AG10803 (cell line): ENCODE measurements around the gene CDK17.

Source experiments
- DNase-seq: peaks from one replicate; pipeline ENCODE4 v3.0.0; 2010; ENCODE audit warnings: low read depth
- H3K4me3 ChIP-seq: 2 replicates; pipeline ENCODE4 v1.5.1; 2011; ENCODE audit warnings: mild to moderate bottlenecking, low read length, control low read depth
- CTCF ChIP-seq: conservative IDR thresholded peaks from 2 replicates; pipeline ENCODE4 v1.5.1; 2011; ENCODE audit warnings: mild to moderate bottlenecking, low read length, control low read depth, inconsistent platforms

The CDK17 gene

DNA sequence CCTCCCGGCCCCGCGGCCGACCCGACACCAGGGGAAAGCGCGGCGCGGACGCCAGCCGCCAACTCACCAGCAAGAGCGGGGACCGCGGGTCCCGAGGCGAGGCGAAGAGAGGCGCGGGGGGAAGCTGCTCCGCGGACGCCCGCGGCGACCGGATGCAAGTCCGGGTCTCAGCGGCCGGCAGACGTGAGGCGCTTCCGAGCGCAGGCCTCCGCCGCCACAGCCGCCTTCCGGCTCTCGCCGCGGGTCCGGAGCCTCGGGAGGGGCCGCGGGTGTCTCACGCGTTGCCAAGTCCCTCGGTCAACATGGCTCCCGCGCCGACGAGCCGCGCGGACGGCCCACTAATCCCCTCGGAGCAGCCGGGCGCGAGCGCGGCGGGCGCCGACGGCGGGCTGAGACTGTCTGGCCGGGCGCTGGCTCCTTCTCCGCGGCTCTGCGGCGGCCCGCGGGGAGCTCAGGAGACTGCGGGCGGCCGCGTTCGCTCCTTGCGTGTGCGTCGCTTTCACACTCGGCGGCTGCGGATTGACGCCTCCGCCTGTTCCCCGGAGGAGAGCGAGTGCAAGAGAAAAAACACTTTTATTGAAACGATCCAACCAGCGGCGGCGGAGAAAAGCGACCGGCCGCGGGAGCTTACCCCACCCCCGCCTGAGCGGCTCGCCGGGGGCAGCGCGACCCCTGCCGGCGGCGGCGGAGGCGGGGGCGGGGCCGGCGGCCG is at the start of gene CDK17:
Gene CDK17, minus strand, starts transcription at position 521 of the 712 bp plus-strand sequence. CDS start 65,603 bp downstream, outside the sequence.
- DNase-seq, result peak; percentile 85

DNA sequence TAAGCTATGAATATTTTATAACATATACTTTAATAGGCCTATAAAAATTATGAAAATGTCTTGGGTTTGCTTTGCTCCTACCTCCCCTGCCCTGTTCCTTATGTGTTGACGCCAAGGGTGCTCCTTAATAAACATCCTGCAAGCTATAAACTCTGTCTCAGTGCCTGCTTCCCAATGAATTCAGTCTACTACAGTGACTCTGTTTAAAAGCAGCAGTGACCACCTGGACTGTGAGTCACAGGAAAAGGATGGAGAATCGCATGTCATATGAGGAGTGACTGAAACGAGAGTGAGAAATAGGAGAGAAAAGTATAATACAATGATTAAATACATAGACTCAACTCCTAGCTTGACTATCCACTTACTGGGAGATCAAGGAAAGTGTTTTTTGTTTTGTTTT is 48.1 kb upstream of the CDK17 start:
- no peak for DNase-seq
- no peak overlapping the region for H3K4me3 ChIP-seq
- TF ChIP-seq CTCF, result no peak

More for the DNA sequence above, at the start of gene CDK17:
- TF ChIP-seq CTCF, result no peak; the same call in 1 of the 2 replicates
- peak within 1 kb of the TSS; percentile 94 for H3K4me3 ChIP-seq

- no peak overlapping the region for H3K4me3 ChIP-seq
- DNase-seq, result no peak
- TF ChIP-seq CTCF, result no peak
These were observed 47.0 kb upstream of the CDK17 start for GRCh38 chr12:96447256-96447655.

GRCh38 chr12:96445691-96446583 is 45.7 kb upstream of the CDK17 start:
- peak; percentile 71 for DNase-seq
- H3K4me3 ChIP-seq, result no peak overlapping the region

GRCh38 chr12:96444399-96444798 is 44.2 kb upstream of the CDK17 start:
- no peak for DNase-seq
- no peak overlapping the region for H3K4me3 ChIP-seq
- TF ChIP-seq CTCF, result no peak

More at GRCh38 chr12:96445691-96446583, 45.7 kb upstream of the CDK17 start:
- TF ChIP-seq CTCF, result no peak

DNA sequence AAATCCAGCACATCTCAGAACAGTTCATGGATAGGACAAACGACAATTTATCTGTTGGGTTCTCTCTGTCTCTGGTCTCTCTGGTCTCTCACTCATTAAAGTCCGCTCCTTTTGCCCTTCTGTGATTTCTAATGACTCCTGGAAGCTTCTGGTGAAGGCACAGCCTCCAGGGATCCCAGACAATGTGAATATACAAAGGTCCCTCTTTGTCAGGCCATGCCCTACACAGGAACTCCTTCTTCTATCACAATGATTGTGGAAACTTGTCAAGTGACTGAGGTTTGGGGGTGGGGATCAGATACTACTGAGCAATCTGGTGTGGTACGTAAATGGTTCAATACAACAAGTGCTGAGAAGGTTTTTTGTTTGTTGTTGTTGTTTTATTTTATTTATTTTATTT is 42.7 kb upstream of the CDK17 start:
- no peak for TF ChIP-seq CTCF
- no peak for DNase-seq
- H3K4me3 ChIP-seq, result no peak overlapping the region
